ENCODE data around the gene HIPK2. TPM values are rescaled to one million over a fixed set of nuclear protein-coding genes. Genes with fewer than 3 reads are reported as not detected.

Gene HIPK2
- total and polyA plus RNA-seq, 10 of the 15 experiments (the other 5 are each of a cell fraction or from before 2014, with no cell fraction given), result 1.7 to 39.0 (median 9.4) TPM

DNA sequence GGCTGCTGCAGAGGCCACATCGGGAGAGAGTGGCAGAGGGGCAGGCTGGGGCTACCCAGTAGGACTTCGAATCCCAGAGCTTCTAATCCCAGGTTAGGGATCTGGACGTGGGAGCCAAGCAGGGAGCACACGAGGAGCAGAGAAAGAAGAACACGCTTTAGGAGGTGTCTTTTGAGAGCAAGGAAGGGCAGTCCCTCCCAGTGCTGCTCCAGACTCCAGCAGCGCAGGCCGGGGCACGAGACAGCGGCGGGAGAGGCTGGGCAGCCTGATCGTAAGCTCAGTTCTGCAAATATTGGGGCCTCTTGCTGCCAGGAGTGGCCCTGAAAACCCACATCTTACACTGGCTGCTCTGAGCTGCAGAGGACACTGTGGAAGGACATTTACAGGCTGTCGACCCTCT is 75.9 kb downstream of the HIPK2 start:
- in situ Hi-C loops (cut with MboI) (no loop called here), intact Hi-C loops (cut with micrococcal nuclease; ENCODE audit: unreplicated experiment) (loop anchor here (2.0 kb wide), 2 partner anchors 19 to 53 kb away; no protein-coding TSS in a partner anchor)
- Histone ChIP-seq H3K36me3 (ENCODE audit: control insufficient read depth in 2 of 2, insufficient read depth in 2 of 2, low read length in 1 of 2) (peaks cover 5 to 8% of the 10 kb centered on the region in 2 experiments; a peak in 2 of 4 replicates), H3K27me3 (replicated peaks in 1 of 2; ENCODE audit: control insufficient read depth in 2 of 2, insufficient read depth in 2 of 2, low read length in 1 of 2) (no peaks in the 10 kb centered on the region), H3K4me1 (ENCODE audit: control insufficient read depth, insufficient read depth, low read length) (peaks cover 53% of the 10 kb centered on the region), H3K4me3 (no peak overlapping the region), H3K9me3 (replicated peaks; ENCODE audit: control insufficient read depth, insufficient read depth, low read length) (no peaks in the 10 kb centered on the region), H4K20me1 (ENCODE audit: control insufficient read depth, insufficient read depth) (no peaks in the 10 kb centered on the region), H3K9ac (ENCODE audit: control insufficient read depth, insufficient read depth, low read length) (no peak overlapping the region), H2AFZ (ENCODE audit: control insufficient read depth, low read depth, low read length) (no peak overlapping the region), H3K27ac (ENCODE audit: control insufficient read depth, insufficient read depth) (peak overlapping the region; percentile 91), H3K4me2 (ENCODE audit: control insufficient read depth, insufficient read depth) (no peak overlapping the region), H3K79me2 (ENCODE audit: control insufficient read depth, insufficient read depth, low read length) (peaks cover 2% of the 10 kb centered on the region; the same call in 1 of the 2 replicates)
- BruUV-seq (replicated peaks), result no TSS peak
- WGBS (ENCODE audit: insufficient coverage, insufficient replicate concordance, low lambda C conversion rate, missing lambda C conversion rate), result 90% methylated on average over 12 of the region's 12 CpGs
- ChIA-PET RAD21 (ENCODE audit: unreplicated experiment) (interaction anchor here (1.2 to 1.3 kb wide), 2 partner anchors 18 to 28 kb away, joined by 3 to 9 read pairs; no protein-coding TSS in a partner anchor), POLR2A (no interaction called here), SMC1A (ENCODE audit: uncharacterized antibody, unreplicated experiment) (interaction anchor here (1.4 to 1.7 kb wide), 4 partner anchors 10 to 55 kb away, joined by 3 to 7 read pairs (median 5); no protein-coding TSS in a partner anchor), CTCF (no interaction called here)
- ATAC-seq (no peak), DNase-seq (ENCODE audit: low read depth, low spot score) (no peak), FAIRE-seq (no peak)
- TF ChIP-seq MTA2 (IDR thresholded peaks at IDR 0.05; ENCODE audit: low read depth) (no peak), RB1 (IDR thresholded peaks at IDR 0.05; ENCODE audit: borderline replicate concordance) (no peak), SMC3 (IDR thresholded peaks at IDR 0.05; ENCODE audit: borderline replicate concordance, low read length) (no peak), SMAD1 (IDR thresholded peaks at IDR 0.05; ENCODE audit: low read depth, partially characterized antibody) (no peak), SP1 (IDR thresholded peaks at IDR 0.05; ENCODE audit: low read depth, low read length) (no peak)
- TF ChIP-seq, protein P1, sequence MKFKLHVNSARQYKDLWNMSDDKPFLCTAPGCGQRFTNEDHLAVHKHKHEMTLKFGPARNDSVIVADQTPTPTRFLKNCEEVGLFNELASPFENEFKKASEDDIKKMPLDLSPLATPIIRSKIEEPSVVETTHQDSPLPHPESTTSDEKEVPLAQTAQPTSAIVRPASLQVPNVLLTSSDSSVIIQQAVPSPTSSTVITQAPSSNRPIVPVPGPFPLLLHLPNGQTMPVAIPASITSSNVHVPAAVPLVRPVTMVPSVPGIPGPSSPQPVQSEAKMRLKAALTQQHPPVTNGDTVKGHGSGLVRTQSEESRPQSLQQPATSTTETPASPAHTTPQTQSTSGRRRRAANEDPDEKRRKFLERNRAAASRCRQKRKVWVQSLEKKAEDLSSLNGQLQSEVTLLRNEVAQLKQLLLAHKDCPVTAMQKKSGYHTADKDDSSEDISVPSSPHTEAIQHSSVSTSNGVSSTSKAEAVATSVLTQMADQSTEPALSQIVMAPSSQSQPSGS (IDR thresholded peaks at IDR 0.05; ENCODE audit: low read length), result no peak

Data from GM12878 (cell line).